Kidney (tissue), 14 donors: Measurements from ENCODE around the gene ABCB9. TPM values are rescaled to one million over a fixed set of nuclear protein-coding genes. Genes with fewer than 3 reads are reported as not detected.

Experiments used
- DNase-seq, 5 donors: peaks; one replicate each; pipeline ENCODE4 v3.0.0-alpha.2; 2013 to 2020
- FAIRE-seq: peaks from 2 replicates; lab custom pipeline; 2012; peaks lifted over from hg19 to GRCh38; lab: Jason Lieb, UNC
- H3K27ac ChIP-seq, 2 donors: one replicate each; pipeline ENCODE4 v1.7.0; 2013; ENCODE audit warnings: low read depth in 2 of 2, low read length in 2 of 2, inconsistent platforms in 1 of 2
- H3K27me3 ChIP-seq: one replicate; pipeline ENCODE4 v1.7.1; 2013; ENCODE audit warnings: low read length, inconsistent platforms; ENCODE audit not compliant: control insufficient read depth, insufficient read depth
- H3K36me3 ChIP-seq, 3 donors: one replicate each; pipeline versions ENCODE4 v1.7.0 to v1.7.1; 2013; ENCODE audit warnings: low read length in 3 of 3, control low read depth in 1 of 3, inconsistent platforms in 1 of 3; ENCODE audit not compliant: insufficient read depth in 3 of 3, control insufficient read depth in 2 of 3
- H3K4me1 ChIP-seq, 3 donors: one replicate each; pipeline versions ENCODE4 v1.7.0 to v1.7.1; 2013; ENCODE audit warnings: low read length in 3 of 3, inconsistent platforms in 1 of 3, low read depth in 1 of 3; ENCODE audit not compliant: control insufficient read depth in 2 of 3, insufficient read depth in 2 of 3
- H3K4me3 ChIP-seq, 3 donors: one replicate each; pipeline versions ENCODE4 v1.7.0 to v1.8.1; 2013; ENCODE audit warnings: low read length in 3 of 3, control low read depth in 1 of 3, inconsistent platforms in 1 of 3
- H3K9ac ChIP-seq, 3 donors: one replicate each; pipeline versions ENCODE4 v1.7.0 to v1.7.1; 2013; ENCODE audit warnings: low read length in 3 of 3, control low read depth in 1 of 3, inconsistent platforms in 1 of 3
- H3K9me3 ChIP-seq, 3 donors: one replicate each; pipeline versions ENCODE4 v1.7.0 to v1.7.1; 2013; ENCODE audit warnings: low read length in 3 of 3, control low read depth in 1 of 3, inconsistent platforms in 1 of 3; ENCODE audit not compliant: control insufficient read depth in 2 of 3, insufficient read depth in 1 of 3
- CTCF ChIP-seq: IDR thresholded peaks from 3 replicates; pipeline ENCODE4 v1.5.1; 2012; ENCODE audit warnings: mild to moderate bottlenecking, moderate library complexity, borderline replicate concordance; ENCODE audit not compliant: insufficient read depth; ENCODE audit errors: extremely low read depth
- intact Hi-C: fragments of 100-400 bp; cut with DNase I; formaldehyde crosslinking; loops from one replicate; pipeline ENCODE4 v1.11.1; 2022
- polyA plus RNA-seq: library from polyadenylated mRNA; stranded (reverse); fragments of 350-450 nt; fragmentation: Illumina TruSeq; extraction: RNeasy Lipid Tissue Mini Kit (QIAGEN cat#74804); gene quantifications from one replicate; pipeline ENCODE4 v1.2.3, GENCODE V29; 2014; ENCODE audit warnings: low read depth, low replicate concordance; ENCODE audit not compliant: insufficient read depth
- total RNA-seq: library from RNA; stranded (reverse); fragmentation: NEBNext Ultra II Directional; extraction: Animal tissue kit (Norgen Biotek cat#: 25700); gene quantifications from one replicate; pipeline ENCODE4 v1.2.1, GENCODE V29; 2021
- donor health status: control.
- donor health status: control.
- donor health status: control.
- donor health status: control.
- donor health status: control.
- donor health status: DM: yes; HTN: yes; CAD: no.
- donor health status: Normal renal cell carcinoma (clear cell type).

The ABCB9 gene
- total and polyA plus RNA-seq, 2 donors from 2014 or later: 4.6 to 7.6 TPM

- H3K9ac ChIP-seq: no peak overlapping the region
These were observed 10.3 kb upstream of the ABCB9 start for GRCh38 chr12:122976648-122976975.

DNA sequence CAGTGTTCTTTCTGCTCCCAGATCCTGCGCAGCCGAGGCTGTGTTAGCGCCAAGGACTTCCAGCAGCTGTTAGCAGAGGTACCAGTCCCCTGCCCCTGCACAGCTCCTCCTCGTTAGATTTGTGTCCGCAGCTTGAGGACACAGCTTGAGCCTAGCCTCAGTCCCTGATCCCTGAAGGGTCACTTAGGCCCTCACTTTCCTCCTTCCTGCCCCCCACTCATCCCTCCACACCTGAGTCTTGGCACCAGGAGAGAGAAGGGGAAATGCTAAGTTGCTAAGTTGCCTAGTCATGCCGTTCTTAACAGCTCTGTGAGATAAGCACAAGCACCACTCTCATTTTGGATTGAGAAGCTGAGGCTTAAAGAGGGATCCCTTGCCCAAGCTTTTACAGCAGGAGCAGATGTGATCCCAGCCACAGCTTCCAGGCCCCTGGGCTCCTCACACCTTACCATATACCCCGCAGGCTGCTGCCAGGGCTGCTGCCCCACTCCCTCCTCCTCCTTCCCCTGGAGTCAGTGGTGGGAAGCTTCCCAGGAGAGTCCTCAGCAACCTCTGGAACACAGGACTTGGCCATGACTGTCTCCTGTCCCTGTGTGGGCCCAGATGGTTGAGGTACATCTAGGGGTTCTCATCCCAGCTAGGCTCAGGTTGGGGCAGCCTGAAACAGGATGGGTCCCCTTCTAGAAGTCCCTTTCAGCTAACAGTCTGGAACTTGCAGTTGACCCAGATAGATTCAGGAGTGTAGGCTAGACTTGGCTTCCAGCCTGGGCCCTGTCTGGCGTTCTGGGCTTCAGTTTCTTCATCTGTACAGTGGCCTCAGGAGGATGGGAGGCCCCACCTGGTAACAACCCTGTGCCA is 9.8 kb upstream of the ABCB9 start:
- Histone ChIP-seq H3K27me3 (no peaks in the 10 kb centered on the region), H3K9ac (peak overlapping the region; percentile 57 to 90 (median 88)), H3K27ac (no peak overlapping the region), H3K4me3 (peak overlapping the region; percentile 91 to 98 (median 96)), H3K36me3 (peaks cover 0 to 3% (median 0%) of the 10 kb centered on the region in 3 donors), H3K9me3 (no peaks in the 10 kb centered on the region), H3K4me1 (peaks cover 0 to 27% (median 13%) of the 10 kb centered on the region in 3 donors)
- intact Hi-C loops: no loop called here
- FAIRE-seq (no peak), DNase-seq (no peak)
- TF ChIP-seq CTCF: no peak

More at GRCh38 chr12:122976648-122976975, 10.3 kb upstream of the ABCB9 start:
- H3K27me3 ChIP-seq: no peaks in the 10 kb centered on the region
- H3K9me3 ChIP-seq: no peaks in the 10 kb centered on the region
- peaks cover 0 to 31% (median 16%) of the 10 kb centered on the region in 3 donors for H3K4me1 ChIP-seq
- FAIRE-seq (no peak), DNase-seq (peak in 1 of 5 donors; percentile 66)
- H3K4me3 ChIP-seq: peak overlapping the region in 1 of 3 donors; percentile 98
- no peak for TF ChIP-seq CTCF
- intact Hi-C loops: no loop called here
- H3K27ac ChIP-seq: no peak overlapping the region
- H3K36me3 ChIP-seq: peaks cover 0 to 3% (median 0%) of the 10 kb centered on the region in 3 donors

GRCh38 chr12:122974892-122975789 is 8.9 kb upstream of the ABCB9 start, which contains the start of gene OGFOD2:
OGFOD2 (plus strand) TSS chr12:122975244; CDS start chr12:122975252, 8 bp downstream.
- DNase-seq (peak; percentile 92 to 97 (median 96)), FAIRE-seq (no peak)
- Histone ChIP-seq H3K9me3 (no peaks in the 10 kb centered on the region), H3K9ac (peak within 1 kb of the TSS; percentile 57 to 90 (median 88)), H3K27ac (peak within 1 kb of the TSS; percentile 94 to 99), H3K36me3 (peaks cover 0 to 3% (median 0%) of the 10 kb centered on the region in 3 donors), H3K4me3 (peak within 1 kb of the TSS; percentile 91 to 98 (median 96)), H3K27me3 (no peaks in the 10 kb centered on the region), H3K4me1 (peaks cover 0 to 27% (median 13%) of the 10 kb centered on the region in 3 donors)
- intact Hi-C loops: no loop called here
- TF ChIP-seq CTCF: no peak
